Astrocyte (in vitro differentiated cells and primary cell): Measurements from ENCODE around the gene RASGRP3.

ENCODE experiments used
- EZH2 ChIP-seq: IDR thresholded peaks from 2 replicates; pipeline ENCODE4 v1.6.1; 2012; ENCODE audit warnings: mild to moderate bottlenecking, low read length, inconsistent platforms; ENCODE audit not compliant: insufficient read depth
- TF ChIP-seq, protein P1 (sequence below): IDR thresholded peaks from 2 replicates; pipeline ENCODE4 v1.5.1; 2011; ENCODE audit warnings: low read depth, mild to moderate bottlenecking, inconsistent platforms, low read length, moderate library complexity; ENCODE audit not compliant: insufficient read depth

GRCh38 chr2:33469238-33469637 is 7.2 kb upstream of the RASGRP3 start:
- no peak for TF ChIP-seq EZH2
- TF ChIP-seq, protein P1, sequence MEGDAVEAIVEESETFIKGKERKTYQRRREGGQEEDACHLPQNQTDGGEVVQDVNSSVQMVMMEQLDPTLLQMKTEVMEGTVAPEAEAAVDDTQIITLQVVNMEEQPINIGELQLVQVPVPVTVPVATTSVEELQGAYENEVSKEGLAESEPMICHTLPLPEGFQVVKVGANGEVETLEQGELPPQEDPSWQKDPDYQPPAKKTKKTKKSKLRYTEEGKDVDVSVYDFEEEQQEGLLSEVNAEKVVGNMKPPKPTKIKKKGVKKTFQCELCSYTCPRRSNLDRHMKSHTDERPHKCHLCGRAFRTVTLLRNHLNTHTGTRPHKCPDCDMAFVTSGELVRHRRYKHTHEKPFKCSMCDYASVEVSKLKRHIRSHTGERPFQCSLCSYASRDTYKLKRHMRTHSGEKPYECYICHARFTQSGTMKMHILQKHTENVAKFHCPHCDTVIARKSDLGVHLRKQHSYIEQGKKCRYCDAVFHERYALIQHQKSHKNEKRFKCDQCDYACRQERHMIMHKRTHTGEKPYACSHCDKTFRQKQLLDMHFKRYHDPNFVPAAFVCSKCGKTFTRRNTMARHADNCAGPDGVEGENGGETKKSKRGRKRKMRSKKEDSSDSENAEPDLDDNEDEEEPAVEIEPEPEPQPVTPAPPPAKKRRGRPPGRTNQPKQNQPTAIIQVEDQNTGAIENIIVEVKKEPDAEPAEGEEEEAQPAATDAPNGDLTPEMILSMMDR: no peak
